Activated CD4-positive, alpha-beta T cell treated with anti-CD3 and anti-CD28 coated beads for 1 hour (primary cell): ENCODE results near the gene SGSM2.

Source experiments
- DNase-seq: peaks from one replicate; pipeline ENCODE4 v3.0.0-alpha.2; 2020

SGSM2 gene

GRCh38 chr17:2369039-2369438 lies 31.7 kb downstream of the SGSM2 start:
- DNase-seq, result no peak

GRCh38 chr17:2369551-2370210 lies 32.4 kb downstream of the SGSM2 start:
- no peak for DNase-seq

- DNase-seq, result no peak
Observed at GRCh38 chr17:2370211-2370589, 32.9 kb downstream of the SGSM2 start.

DNA sequence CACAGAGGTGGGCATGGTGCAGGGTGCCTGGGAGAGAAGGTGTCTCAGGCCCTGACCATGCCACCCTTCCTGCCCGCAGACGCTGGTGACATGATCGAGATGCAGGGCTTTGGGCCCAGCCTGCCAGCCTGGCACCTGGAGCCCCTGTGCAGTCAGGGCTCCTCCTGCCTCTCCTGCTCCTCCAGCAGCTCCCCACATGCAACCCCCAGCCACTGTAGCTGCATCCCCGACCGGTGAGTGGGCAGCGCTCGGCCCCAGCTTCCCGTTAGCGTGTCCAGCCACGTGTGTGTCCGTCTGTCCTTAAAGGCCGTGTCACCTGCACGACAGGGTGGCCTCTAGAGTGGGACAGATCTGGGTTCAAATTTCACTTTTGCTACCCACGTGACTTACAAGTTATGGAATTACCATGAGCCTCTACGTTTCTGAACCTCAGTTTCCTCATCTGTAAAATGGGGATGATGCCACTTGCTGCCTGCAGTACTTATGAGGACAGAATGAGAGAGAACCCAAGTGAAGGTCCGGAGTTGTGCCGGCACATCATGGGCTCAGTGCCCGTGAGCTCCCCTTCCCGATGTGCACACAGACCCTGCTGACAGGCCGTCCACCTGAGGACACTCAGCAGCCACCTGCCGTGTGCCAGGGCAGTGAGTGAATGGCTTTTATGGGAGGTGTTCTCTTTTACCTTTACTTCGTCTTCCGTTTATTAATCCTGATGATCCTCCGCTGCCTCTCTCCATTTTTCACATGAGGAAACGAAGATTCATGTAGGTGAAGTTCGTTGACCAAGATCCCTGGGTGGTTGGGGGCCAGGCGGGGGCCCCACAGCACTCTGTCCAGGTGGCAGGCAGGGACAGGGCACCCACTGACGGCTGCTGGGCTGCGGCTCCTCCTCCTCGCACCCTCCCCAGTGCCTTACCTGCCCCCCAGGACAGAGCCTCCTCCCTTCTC lies 34.2 kb downstream of the SGSM2 start:
- DNase-seq, result no peak

DNA sequence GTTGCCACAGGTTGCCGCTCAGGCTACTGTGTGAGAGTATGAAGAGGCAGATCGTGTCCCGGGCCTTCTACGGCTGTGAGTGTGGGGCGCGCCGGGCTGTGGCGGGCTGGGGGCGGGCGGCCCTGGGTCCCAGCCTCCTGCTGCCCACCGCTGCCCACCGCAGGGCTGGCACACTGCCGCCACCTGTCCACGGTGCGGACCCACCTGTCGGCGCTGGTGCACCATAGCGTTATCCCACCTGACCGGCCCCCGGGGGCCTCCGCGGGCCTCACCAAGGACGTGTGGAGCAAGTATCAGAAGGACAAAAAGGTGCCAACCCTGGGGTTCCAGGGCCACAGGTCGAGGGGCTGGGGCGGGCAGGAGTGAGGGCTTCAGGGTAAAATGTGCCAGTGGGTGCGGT lies 34.9 kb downstream of the SGSM2 start:
- DNase-seq, result no peak

DNA sequence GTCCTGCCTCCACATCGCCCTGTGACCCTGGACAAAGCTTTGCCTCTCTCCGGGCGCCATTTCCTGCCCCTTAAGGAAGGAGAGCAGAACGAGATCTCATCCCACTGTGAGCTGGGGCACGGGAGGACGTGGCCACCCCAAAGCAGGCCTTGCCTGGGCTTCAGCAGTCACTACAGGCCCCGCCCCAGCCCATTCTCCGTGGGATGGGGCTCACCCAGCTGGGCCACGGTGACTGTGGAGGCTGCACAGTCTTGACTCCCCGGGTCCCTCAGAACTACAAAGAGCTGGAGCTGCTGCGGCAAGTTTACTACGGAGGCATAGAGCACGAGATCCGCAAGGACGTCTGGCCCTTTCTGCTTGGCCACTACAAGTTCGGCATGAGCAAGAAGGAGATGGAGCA lies 35.4 kb downstream of the SGSM2 start:
- DNase-seq, result no peak

GRCh38 chr17:2373179-2373578 lies 35.9 kb downstream of the SGSM2 start:
- DNase-seq, result no peak

DNA sequence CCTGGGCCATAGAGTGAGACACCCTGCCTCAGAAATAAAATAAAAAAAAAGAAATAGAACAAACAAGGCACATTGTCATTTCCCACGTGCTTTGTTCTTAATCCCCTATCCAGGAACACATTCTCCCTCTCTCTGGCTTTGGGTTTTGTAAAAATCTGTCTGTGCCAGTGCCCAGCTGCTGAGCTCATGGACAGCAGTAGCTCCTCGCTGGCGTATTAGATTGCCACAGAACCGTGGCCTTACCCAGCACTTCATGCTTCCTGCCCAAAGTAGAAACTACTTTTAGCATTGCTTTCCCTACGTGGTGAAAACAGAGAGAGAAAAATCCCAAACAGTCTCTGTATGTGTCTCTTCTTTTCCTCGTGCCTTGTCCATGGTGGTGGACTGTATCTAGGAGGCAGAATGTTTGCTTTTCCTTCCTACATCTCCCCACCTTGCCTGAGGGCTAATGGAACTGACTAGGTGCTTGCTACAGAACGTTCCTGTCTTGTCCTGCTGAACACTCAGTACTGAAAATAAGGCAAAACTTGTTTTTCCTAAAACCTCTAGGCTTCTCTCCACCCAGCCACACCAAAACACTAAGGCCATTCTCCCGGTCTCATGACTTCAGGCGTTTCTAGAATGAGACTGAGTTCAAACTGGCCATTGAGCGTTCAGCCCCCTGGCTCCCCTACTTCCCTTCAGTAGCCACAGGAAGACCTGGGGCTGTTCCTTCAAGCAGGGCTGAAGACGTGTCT lies 37.4 kb downstream of the SGSM2 start:
- DNase-seq, result no peak

- DNase-seq, result no peak
Observed at GRCh38 chr17:2375406-2375805, 38.1 kb downstream of the SGSM2 start.

- DNase-seq, result no peak
Observed at GRCh38 chr17:2376107-2376506, 38.8 kb downstream of the SGSM2 start.

GRCh38 chr17:2377659-2378058 lies 40.4 kb downstream of the SGSM2 start:
- no peak for DNase-seq

DNA sequence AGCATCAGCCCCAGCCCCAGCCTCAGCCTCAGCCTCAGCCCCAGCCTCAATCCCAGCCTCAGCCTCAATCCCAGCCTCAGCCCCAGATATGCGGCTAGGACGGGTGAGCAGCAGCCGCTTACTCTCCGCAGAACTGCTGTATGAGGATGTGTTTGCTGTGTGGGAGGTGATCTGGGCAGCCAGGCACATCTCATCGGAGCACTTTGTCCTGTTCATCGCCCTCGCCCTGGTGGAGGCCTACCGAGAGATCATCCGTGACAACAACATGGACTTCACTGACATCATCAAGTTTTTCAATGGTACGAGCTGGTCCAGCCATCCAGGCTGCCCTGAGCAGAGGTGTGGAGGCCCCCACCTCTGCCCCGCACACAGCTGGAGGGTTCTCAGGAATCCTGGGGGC lies 41.6 kb downstream of the SGSM2 start:
- DNase-seq, result no peak

GRCh38 chr17:2379489-2380225 lies 42.4 kb downstream of the SGSM2 start:
- no peak for DNase-seq

DNA sequence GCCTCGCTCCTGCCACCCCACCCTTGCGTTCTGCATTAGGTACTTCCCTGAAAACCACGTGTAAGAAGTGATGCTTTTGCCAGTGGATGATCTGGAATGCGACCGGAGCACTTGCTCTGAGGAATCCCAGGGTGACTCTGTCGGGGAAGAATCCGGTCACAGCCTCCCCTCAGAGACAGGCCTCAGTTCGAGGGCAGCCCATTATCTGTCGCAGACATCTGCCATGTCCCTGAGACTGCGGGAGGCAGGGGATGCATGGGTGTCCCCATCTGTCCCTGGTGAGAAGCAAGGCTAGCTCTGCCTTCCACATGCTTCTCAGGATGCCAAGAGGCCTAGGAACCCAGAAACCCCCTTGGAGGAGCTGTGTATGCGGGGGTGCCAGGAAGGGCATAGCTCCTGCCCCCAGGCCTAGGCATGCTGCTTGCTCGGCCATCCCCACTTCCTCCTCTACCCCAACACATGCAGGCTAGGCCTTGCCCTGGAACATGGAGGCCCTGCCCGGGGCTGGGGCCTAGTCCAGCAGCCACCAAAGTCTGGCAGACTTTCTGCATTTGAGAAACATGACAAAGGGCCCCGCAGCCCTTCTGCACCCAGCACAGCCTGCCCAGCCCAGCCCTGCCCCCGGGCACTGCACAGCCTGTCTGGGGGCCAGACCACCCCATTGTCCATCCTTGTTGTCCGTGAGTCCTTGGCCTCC lies 43.1 kb downstream of the SGSM2 start:
- no peak for DNase-seq

GRCh38 chr17:2380950-2381649 lies 43.8 kb downstream of the SGSM2 start:
- DNase-seq, result no peak

DNA sequence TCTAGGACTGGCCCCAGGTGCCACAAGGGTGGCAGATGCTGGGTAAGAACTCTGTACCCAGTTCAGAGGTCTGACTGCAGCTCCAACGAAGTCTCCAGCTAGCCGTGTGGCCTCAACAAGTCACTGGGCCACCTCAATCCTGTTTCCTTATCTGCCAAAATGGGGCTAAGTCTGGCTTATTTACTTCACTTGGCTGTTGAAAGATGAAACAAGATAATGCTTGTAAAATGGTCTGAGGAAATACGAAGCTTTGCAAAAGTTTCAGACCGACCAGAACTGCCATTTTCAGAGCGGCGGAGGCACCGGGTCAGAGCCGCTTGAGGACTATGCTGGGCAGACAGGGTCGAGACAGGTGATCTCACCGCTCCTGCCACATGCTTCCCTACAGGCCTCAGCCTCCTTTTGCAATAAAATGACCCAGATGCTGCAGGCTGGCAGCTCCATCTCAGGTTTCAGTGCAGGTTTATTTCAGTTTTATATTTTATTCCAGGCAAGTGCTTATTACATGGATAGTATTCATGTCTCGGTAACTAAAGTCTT lies 46.4 kb downstream of the SGSM2 start:
- no peak for DNase-seq

- DNase-seq, result no peak
Observed at GRCh38 chr17:2384439-2385127, 47.3 kb downstream of the SGSM2 start.

GRCh38 chr17:2385240-2386210 lies 48.2 kb downstream of the SGSM2 start:
- DNase-seq, result no peak

DNA sequence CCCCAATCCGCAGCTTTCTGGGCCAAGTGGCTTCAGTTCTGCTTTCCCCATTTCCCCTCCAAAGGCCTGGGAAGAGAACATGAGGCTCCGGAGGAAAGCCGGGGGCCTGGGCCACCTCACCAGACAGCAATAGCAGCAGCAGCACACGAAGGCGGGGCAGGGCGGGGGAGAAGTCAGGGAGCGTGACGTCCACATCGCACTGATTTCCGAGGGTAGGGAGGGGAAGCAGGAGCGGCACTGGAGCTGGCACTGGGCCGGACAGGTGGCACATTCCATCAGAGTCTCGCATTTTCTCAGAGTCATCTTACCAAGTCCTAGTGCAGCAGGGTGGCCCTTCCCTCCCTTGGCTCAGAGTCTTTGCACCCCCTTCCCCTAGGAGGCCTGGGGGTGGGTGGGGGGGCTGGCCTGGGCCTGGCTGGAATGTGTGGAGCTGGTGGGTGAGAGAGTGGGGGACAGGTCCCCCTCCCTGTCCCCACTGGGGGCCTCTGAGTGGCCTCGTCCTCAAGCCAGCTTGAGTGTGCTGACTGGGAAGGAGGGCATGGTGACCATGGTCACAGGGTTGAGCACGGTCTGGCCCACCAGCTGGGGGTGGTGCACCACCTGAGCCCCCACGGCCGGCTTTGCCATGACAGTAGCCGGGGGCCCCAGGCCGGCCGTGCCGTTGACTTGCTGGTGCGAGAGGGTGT lies 49.2 kb downstream of the SGSM2 start:
- DNase-seq, result no peak
